Esophagus squamous epithelium (tissue), 4 donors: ENCODE results near the gene KCNAB2.

ENCODE experiments used
- POLR2A ChIP-seq, 4 donors: fragments of 450-650 bp; IDR thresholded peaks; one replicate each; pipeline ENCODE4 v1.6.1; 2017; ENCODE audit warnings: antibody characterized with exemption in 4 of 4, mild to moderate bottlenecking in 4 of 4, moderate library complexity in 3 of 4
- TF ChIP-seq, protein P1 (sequence below), 6 experiments: fragments of 450-650 bp in 4 of 6; fragments of 200-600 bp in 2 of 6; sonication (generic) in 2 of 6; IDR thresholded peaks; one replicate each; pipeline ENCODE4 v1.5.1; 2016 to 2019; ENCODE audit warnings: antibody characterized with exemption in 6 of 6, mild to moderate bottlenecking in 4 of 6, moderate library complexity in 4 of 6

DNA sequence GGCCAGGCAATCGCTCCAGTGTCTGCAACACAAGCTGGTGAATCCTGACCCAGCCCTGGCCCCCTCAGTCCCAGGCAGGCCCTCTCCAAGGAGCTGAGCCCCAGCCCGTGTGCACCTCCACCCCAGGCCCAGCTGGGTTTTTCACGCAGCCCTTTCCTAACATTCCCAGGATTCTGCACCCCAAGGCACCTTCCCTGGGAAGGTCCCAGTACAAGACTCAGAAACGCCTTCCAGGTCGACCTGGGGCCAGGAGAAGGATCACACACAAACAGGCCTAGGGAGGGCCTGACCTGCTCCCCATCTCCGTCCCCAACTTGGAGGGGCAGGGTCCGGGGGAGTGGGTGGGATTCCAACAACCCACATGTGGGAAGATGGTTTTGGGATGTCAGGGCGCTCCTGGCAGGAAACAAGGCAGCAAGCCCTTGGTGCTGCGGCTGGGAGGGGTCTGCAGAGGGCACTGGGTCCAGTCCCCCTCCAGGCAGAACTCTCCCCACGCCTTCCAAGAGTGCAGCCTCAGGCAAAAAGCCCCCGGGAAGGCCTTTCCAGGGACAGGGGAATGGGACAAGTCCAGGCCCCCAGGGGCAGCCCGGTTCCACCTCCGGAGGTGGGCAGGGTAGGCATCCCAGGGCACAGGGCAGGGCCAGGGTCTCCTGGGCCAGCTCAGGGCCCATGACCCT lies 58.3 kb downstream of the KCNAB2 start:
- TF ChIP-seq, protein P1, sequence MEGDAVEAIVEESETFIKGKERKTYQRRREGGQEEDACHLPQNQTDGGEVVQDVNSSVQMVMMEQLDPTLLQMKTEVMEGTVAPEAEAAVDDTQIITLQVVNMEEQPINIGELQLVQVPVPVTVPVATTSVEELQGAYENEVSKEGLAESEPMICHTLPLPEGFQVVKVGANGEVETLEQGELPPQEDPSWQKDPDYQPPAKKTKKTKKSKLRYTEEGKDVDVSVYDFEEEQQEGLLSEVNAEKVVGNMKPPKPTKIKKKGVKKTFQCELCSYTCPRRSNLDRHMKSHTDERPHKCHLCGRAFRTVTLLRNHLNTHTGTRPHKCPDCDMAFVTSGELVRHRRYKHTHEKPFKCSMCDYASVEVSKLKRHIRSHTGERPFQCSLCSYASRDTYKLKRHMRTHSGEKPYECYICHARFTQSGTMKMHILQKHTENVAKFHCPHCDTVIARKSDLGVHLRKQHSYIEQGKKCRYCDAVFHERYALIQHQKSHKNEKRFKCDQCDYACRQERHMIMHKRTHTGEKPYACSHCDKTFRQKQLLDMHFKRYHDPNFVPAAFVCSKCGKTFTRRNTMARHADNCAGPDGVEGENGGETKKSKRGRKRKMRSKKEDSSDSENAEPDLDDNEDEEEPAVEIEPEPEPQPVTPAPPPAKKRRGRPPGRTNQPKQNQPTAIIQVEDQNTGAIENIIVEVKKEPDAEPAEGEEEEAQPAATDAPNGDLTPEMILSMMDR (IDR thresholded peaks at IDR 0.05): no peak
- TF ChIP-seq POLR2A (IDR thresholded peaks at IDR 0.05): no peak
